ENCODE measurements around the gene TBX3. TPM values are rescaled to one million over a fixed set of nuclear protein-coding genes. Genes with fewer than 3 reads are reported as not detected.

Gene TBX3
- total and polyA plus RNA-seq, 2 donors from 2014 or later, result 10.5 to 18.0 TPM

GRCh38 chr12:114659084-114659483, 24.9 kb downstream of the TBX3 start:
- Histone ChIP-seq H3K27ac (ENCODE audit: low read depth in 2 of 2, low read length in 2 of 2) (no peak overlapping the region), H3K9me3 (ENCODE audit: control insufficient read depth in 2 of 3, insufficient read depth in 1 of 3, low read length in 3 of 3) (no peaks in the 10 kb centered on the region), H3K27me3 (ENCODE audit: control insufficient read depth, insufficient read depth, low read length) (peaks cover 9% of the 10 kb centered on the region), H3K4me3 (ENCODE audit: low read length in 3 of 3) (no peak overlapping the region), H3K9ac (ENCODE audit: low read length in 3 of 3) (no peak overlapping the region), H3K36me3 (ENCODE audit: control insufficient read depth in 2 of 3, insufficient read depth in 3 of 3, low read length in 3 of 3) (no peaks in the 10 kb centered on the region), H3K4me1 (ENCODE audit: control insufficient read depth in 2 of 3, insufficient read depth in 2 of 3, low read depth in 1 of 3, low read length in 3 of 3) (peaks cover 0 to 3% (median 0%) of the 10 kb centered on the region in 3 donors)
- no peak for FAIRE-seq
- TF ChIP-seq, protein P1, sequence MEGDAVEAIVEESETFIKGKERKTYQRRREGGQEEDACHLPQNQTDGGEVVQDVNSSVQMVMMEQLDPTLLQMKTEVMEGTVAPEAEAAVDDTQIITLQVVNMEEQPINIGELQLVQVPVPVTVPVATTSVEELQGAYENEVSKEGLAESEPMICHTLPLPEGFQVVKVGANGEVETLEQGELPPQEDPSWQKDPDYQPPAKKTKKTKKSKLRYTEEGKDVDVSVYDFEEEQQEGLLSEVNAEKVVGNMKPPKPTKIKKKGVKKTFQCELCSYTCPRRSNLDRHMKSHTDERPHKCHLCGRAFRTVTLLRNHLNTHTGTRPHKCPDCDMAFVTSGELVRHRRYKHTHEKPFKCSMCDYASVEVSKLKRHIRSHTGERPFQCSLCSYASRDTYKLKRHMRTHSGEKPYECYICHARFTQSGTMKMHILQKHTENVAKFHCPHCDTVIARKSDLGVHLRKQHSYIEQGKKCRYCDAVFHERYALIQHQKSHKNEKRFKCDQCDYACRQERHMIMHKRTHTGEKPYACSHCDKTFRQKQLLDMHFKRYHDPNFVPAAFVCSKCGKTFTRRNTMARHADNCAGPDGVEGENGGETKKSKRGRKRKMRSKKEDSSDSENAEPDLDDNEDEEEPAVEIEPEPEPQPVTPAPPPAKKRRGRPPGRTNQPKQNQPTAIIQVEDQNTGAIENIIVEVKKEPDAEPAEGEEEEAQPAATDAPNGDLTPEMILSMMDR (IDR thresholded peaks at IDR 0.05; ENCODE audit: borderline replicate concordance, extremely low read depth, insufficient read depth), result no peak
- no peak for DNase-seq
- intact Hi-C loops (cut with DNase I), result no loop called here

DNA sequence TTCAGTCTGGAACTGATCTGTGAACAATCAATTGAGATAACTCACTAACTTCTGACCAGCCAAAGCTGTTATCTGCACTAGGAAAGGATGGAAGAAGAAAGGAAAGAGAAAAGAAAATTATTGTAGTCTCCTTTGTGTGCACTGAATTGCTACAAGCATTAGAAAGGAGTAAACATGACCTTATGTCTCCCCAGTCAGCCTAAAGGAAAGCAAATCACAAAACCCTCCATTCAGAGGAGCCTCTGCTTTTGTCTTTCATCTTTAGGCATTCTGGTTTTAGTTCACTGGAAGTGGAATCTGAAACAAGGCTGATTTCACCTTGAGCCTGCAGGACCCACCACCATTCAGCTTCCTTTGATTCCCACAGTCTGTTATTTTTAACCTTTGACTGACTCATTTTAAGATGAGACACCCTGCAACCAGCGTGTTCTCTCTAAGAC, 26.0 kb downstream of the TBX3 start:
- Histone ChIP-seq H3K9me3 (ENCODE audit: control insufficient read depth in 2 of 3, insufficient read depth in 1 of 3, low read length in 3 of 3) (no peaks in the 10 kb centered on the region), H3K4me3 (ENCODE audit: low read length in 3 of 3) (no peak overlapping the region), H3K27me3 (ENCODE audit: control insufficient read depth, insufficient read depth, low read length) (peaks cover under 1% of the 10 kb centered on the region), H3K27ac (ENCODE audit: low read depth in 2 of 2, low read length in 2 of 2) (no peak overlapping the region), H3K9ac (ENCODE audit: low read length in 3 of 3) (no peak overlapping the region), H3K36me3 (ENCODE audit: control insufficient read depth in 2 of 3, insufficient read depth in 3 of 3, low read length in 3 of 3) (no peaks in the 10 kb centered on the region), H3K4me1 (ENCODE audit: control insufficient read depth in 2 of 3, insufficient read depth in 2 of 3, low read depth in 1 of 3, low read length in 3 of 3) (peaks cover 0 to 3% (median 0%) of the 10 kb centered on the region in 3 donors)
- intact Hi-C loops (cut with DNase I), result no loop called here
- no peak for FAIRE-seq
- DNase-seq, result no peak
- TF ChIP-seq, protein P1 (IDR thresholded peaks at IDR 0.05; ENCODE audit: borderline replicate concordance, extremely low read depth, insufficient read depth), result no peak

GRCh38 chr12:114657597-114657920, 26.4 kb downstream of the TBX3 start:
- Histone ChIP-seq H3K4me1 (ENCODE audit: control insufficient read depth in 2 of 3, insufficient read depth in 2 of 3, low read depth in 1 of 3, low read length in 3 of 3) (no peaks in the 10 kb centered on the region), H3K27me3 (ENCODE audit: control insufficient read depth, insufficient read depth, low read length) (no peaks in the 10 kb centered on the region), H3K27ac (ENCODE audit: low read depth in 2 of 2, low read length in 2 of 2) (no peak overlapping the region), H3K9ac (ENCODE audit: low read length in 3 of 3) (no peak overlapping the region), H3K9me3 (ENCODE audit: control insufficient read depth in 2 of 3, insufficient read depth in 1 of 3, low read length in 3 of 3) (no peaks in the 10 kb centered on the region), H3K4me3 (ENCODE audit: low read length in 3 of 3) (no peak overlapping the region), H3K36me3 (ENCODE audit: control insufficient read depth in 2 of 3, insufficient read depth in 3 of 3, low read length in 3 of 3) (no peaks in the 10 kb centered on the region)
- DNase-seq (no peak), FAIRE-seq (no peak)
- TF ChIP-seq, protein P1 (IDR thresholded peaks at IDR 0.05; ENCODE audit: borderline replicate concordance, extremely low read depth, insufficient read depth), result no peak
- intact Hi-C loops (cut with DNase I), result no loop called here

DNA sequence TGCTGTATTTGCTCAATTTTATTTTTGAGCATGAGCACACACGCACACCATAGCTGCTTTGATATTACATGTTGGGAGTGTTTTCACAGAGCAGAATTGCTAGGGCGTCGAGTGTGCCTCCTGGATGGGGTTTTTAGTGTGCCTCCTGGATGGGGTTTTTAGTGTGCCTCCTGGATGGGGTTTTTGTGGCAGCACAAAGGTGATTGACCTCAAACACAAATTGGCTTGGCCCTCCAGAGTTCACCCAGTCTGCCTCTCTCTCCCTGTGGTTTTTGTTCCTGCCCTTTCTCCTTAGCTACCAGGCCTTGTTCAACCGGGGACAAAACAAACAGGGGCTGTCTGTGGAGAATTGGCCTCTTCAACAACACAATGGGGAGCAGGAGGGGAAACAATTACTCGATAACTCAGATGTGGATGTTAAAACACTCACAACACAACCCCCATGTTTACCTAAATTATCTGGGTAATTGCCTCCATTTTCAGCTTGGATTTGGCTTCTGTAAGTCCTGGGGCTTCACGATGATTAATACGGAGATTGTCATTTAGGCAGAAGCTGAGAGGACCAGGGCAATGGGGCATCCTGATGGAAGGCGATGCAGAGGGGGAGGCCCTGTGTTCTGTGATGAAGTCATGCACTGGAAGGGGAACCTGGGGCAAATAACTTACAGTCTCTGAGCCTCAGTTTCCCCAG, 26.9 kb downstream of the TBX3 start:
- Histone ChIP-seq H3K27me3 (ENCODE audit: control insufficient read depth, insufficient read depth, low read length) (no peaks in the 10 kb centered on the region), H3K9ac (ENCODE audit: low read length in 3 of 3) (no peak overlapping the region), H3K9me3 (ENCODE audit: control insufficient read depth in 2 of 3, insufficient read depth in 1 of 3, low read length in 3 of 3) (no peaks in the 10 kb centered on the region), H3K36me3 (ENCODE audit: control insufficient read depth in 2 of 3, insufficient read depth in 3 of 3, low read length in 3 of 3) (no peaks in the 10 kb centered on the region), H3K4me3 (ENCODE audit: low read length in 3 of 3) (no peak overlapping the region), H3K27ac (ENCODE audit: low read depth in 2 of 2, low read length in 2 of 2) (no peak overlapping the region), H3K4me1 (ENCODE audit: control insufficient read depth in 2 of 3, insufficient read depth in 2 of 3, low read depth in 1 of 3, low read length in 3 of 3) (no peaks in the 10 kb centered on the region)
- no peak for DNase-seq
- intact Hi-C loops (cut with DNase I), result no loop called here
- FAIRE-seq, result no peak
- TF ChIP-seq, protein P1 (IDR thresholded peaks at IDR 0.05; ENCODE audit: borderline replicate concordance, extremely low read depth, insufficient read depth), result no peak
